ENCODE data around the gene ATG16L2. TPM values are rescaled to one million over a fixed set of nuclear protein-coding genes. Genes with fewer than 3 reads are reported as not detected.
A peak's percentile ranks its signal among the peaks of the same experiment; 100 is the strongest.

ATG16L2 gene
- total and polyA plus RNA-seq, 9 of the 15 experiments (the other 6 are each of a cell fraction or from before 2014, with no cell fraction given): 0.18 to 11.2 (median 6.2) TPM

DNA sequence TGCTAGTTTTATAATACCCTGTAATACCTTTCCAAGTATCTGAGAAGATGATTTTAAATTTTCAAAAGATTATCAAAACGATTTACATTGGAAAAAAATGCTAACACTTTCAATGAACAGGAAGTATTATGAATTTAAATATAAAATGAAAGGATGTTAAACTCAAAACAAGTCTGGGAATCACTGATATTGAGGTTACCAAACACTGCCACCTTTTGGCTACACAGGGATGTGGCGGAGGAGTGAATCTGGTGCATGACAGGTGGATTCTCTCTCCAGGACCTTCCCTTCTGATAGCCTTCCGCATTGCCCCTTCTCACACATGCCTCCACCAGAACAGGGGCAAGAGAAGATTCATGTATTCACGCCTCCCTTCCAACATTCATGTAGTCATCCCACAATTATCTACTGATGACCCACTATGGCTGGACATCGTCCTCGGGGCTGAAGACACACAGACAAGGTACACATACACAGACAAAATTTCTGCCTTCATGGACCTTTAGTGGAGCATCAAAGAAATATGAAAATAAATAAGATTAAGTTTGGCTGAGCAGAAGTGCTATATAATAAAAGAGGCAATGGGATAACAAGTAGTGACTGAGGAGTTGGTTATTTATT is 34.7 kb downstream of the ATG16L2 start:
- H4K20me1 ChIP-seq (replicated peaks; ENCODE audit: control insufficient read depth, insufficient read depth, low read length): no peaks in the 10 kb centered on the region
- 40% methylated on average over 6 of the region's 6 CpGs for WGBS (ENCODE audit: insufficient coverage, low coverage, missing lambda C conversion rate)
- peak; percentile 41 to 77 for TF ChIP-seq RAD21 (CRISPR knock-in tag; conservative IDR thresholded peaks at IDR 0.05 in 1 of 2, IDR thresholded peaks at IDR 0.05 in 1 of 2)
- TF ChIP-seq, protein P1, sequence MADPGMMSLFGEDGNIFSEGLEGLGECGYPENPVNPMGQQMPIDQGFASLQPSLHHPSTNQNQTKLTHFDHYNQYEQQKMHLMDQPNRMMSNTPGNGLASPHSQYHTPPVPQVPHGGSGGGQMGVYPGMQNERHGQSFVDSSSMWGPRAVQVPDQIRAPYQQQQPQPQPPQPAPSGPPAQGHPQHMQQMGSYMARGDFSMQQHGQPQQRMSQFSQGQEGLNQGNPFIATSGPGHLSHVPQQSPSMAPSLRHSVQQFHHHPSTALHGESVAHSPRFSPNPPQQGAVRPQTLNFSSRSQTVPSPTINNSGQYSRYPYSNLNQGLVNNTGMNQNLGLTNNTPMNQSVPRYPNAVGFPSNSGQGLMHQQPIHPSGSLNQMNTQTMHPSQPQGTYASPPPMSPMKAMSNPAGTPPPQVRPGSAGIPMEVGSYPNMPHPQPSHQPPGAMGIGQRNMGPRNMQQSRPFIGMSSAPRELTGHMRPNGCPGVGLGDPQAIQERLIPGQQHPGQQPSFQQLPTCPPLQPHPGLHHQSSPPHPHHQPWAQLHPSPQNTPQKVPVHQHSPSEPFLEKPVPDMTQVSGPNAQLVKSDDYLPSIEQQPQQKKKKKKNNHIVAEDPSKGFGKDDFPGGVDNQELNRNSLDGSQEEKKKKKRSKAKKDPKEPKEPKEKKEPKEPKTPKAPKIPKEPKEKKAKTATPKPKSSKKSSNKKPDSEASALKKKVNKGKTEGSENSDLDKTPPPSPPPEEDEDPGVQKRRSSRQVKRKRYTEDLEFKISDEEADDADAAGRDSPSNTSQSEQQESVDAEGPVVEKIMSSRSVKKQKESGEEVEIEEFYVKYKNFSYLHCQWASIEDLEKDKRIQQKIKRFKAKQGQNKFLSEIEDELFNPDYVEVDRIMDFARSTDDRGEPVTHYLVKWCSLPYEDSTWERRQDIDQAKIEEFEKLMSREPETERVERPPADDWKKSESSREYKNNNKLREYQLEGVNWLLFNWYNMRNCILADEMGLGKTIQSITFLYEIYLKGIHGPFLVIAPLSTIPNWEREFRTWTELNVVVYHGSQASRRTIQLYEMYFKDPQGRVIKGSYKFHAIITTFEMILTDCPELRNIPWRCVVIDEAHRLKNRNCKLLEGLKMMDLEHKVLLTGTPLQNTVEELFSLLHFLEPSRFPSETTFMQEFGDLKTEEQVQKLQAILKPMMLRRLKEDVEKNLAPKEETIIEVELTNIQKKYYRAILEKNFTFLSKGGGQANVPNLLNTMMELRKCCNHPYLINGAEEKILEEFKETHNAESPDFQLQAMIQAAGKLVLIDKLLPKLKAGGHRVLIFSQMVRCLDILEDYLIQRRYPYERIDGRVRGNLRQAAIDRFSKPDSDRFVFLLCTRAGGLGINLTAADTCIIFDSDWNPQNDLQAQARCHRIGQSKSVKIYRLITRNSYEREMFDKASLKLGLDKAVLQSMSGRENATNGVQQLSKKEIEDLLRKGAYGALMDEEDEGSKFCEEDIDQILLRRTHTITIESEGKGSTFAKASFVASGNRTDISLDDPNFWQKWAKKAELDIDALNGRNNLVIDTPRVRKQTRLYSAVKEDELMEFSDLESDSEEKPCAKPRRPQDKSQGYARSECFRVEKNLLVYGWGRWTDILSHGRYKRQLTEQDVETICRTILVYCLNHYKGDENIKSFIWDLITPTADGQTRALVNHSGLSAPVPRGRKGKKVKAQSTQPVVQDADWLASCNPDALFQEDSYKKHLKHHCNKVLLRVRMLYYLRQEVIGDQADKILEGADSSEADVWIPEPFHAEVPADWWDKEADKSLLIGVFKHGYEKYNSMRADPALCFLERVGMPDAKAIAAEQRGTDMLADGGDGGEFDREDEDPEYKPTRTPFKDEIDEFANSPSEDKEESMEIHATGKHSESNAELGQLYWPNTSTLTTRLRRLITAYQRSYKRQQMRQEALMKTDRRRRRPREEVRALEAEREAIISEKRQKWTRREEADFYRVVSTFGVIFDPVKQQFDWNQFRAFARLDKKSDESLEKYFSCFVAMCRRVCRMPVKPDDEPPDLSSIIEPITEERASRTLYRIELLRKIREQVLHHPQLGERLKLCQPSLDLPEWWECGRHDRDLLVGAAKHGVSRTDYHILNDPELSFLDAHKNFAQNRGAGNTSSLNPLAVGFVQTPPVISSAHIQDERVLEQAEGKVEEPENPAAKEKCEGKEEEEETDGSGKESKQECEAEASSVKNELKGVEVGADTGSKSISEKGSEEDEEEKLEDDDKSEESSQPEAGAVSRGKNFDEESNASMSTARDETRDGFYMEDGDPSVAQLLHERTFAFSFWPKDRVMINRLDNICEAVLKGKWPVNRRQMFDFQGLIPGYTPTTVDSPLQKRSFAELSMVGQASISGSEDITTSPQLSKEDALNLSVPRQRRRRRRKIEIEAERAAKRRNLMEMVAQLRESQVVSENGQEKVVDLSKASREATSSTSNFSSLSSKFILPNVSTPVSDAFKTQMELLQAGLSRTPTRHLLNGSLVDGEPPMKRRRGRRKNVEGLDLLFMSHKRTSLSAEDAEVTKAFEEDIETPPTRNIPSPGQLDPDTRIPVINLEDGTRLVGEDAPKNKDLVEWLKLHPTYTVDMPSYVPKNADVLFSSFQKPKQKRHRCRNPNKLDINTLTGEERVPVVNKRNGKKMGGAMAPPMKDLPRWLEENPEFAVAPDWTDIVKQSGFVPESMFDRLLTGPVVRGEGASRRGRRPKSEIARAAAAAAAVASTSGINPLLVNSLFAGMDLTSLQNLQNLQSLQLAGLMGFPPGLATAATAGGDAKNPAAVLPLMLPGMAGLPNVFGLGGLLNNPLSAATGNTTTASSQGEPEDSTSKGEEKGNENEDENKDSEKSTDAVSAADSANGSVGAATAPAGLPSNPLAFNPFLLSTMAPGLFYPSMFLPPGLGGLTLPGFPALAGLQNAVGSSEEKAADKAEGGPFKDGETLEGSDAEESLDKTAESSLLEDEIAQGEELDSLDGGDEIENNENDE (IDR thresholded peaks at IDR 0.05; ENCODE audit: low read depth, low read length): no peak
- TF ChIP-seq, protein P2, sequence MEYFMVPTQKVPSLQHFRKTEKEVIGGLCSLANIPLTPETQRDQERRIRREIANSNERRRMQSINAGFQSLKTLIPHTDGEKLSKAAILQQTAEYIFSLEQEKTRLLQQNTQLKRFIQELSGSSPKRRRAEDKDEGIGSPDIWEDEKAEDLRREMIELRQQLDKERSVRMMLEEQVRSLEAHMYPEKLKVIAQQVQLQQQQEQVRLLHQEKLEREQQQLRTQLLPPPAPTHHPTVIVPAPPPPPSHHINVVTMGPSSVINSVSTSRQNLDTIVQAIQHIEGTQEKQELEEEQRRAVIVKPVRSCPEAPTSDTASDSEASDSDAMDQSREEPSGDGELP (CRISPR knock-in tag; IDR thresholded peaks at IDR 0.05; ENCODE audit: borderline replicate concordance): no peak
- TF ChIP-seq, protein P3, sequence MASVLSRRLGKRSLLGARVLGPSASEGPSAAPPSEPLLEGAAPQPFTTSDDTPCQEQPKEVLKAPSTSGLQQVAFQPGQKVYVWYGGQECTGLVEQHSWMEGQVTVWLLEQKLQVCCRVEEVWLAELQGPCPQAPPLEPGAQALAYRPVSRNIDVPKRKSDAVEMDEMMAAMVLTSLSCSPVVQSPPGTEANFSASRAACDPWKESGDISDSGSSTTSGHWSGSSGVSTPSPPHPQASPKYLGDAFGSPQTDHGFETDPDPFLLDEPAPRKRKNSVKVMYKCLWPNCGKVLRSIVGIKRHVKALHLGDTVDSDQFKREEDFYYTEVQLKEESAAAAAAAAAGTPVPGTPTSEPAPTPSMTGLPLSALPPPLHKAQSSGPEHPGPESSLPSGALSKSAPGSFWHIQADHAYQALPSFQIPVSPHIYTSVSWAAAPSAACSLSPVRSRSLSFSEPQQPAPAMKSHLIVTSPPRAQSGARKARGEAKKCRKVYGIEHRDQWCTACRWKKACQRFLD (CRISPR knock-in tag; IDR thresholded peaks at IDR 0.05): no peak
- TF ChIP-seq LEF1 (IDR thresholded peaks at IDR 0.05): no peak
- no peak for TF ChIP-seq POLR2G (IDR thresholded peaks at IDR 0.05; ENCODE audit: low read depth, low read length)
- no peak; the same call in 1 of the 2 replicates for TF ChIP-seq STAG1 (CRISPR knock-in tag; IDR thresholded peaks at IDR 0.05; ENCODE audit: borderline replicate concordance)

More for the DNA sequence above, 34.7 kb downstream of the ATG16L2 start:
- no peak overlapping the region for H3K27ac ChIP-seq (ENCODE audit: extremely low read depth, low read depth, low read length)
- H3K9me3 ChIP-seq (replicated peaks; ENCODE audit: control insufficient read depth, insufficient read depth, low read depth, low read length): no peaks in the 10 kb centered on the region
- no peaks in the 10 kb centered on the region for H3K9me1 ChIP-seq (ENCODE audit: control insufficient read depth, insufficient read depth, low read length)
- in situ Hi-C loops (cut with MboI): no loop called here
- H3K9ac ChIP-seq (ENCODE audit: insufficient read depth in 1 of 2, low read depth in 2 of 2, low read length in 2 of 2): no peak overlapping the region
- no peaks in the 10 kb centered on the region for H3K36me3 ChIP-seq (ENCODE audit: control insufficient read depth, insufficient read depth, low read length)
- no peak overlapping the region for H2AFZ ChIP-seq (ENCODE audit: low read depth, low read length)
- ATAC-seq: peak; percentile 86
- no peaks in the 10 kb centered on the region for H3K4me1 ChIP-seq (replicated peaks in 1 of 2; ENCODE audit: control insufficient read depth in 2 of 2, insufficient read depth in 2 of 2, low read length in 2 of 2)
- H3K4me2 ChIP-seq (ENCODE audit: insufficient read depth, low read length): no peak overlapping the region
- BruUV-seq (replicated peaks): no TSS peak
- H3K4me3 ChIP-seq: no peak overlapping the region
- no peaks in the 10 kb centered on the region for H3K27me3 ChIP-seq (ENCODE audit: control insufficient read depth in 2 of 2, insufficient read depth in 2 of 2, low read length in 2 of 2)
- H3K79me2 ChIP-seq (ENCODE audit: control insufficient read depth, insufficient read depth, low read length): no peaks in the 10 kb centered on the region
- FAIRE-seq: peak; percentile 91
- ChIA-PET POLR2A (interaction anchor here (0.6 kb wide), 1 partner anchor 327 kb away, joined by 3 read pairs; no protein-coding TSS in a partner anchor), CTCF (ENCODE audit: low intra/inter-chr PET ratio) (interaction anchor here (0.9 to 1.5 kb wide), 3 partner anchors 56 to 441 kb away, joined by 3 to 7 read pairs (median 3); no protein-coding TSS in a partner anchor)
- peak in 2 of 4 experiments; percentile 58 to 60 for DNase-seq (ENCODE audit: extremely low read depth in 1 of 4, low spot score in 3 of 4)
- intact Hi-C loops (cut with micrococcal nuclease): loop anchor here (1.0 kb wide), 1 partner anchor 124 kb away; no protein-coding TSS in a partner anchor

Data from K562 (cell line).